KBM-7 (cell line): ENCODE data around the gene DSCAML1.
"Not testable (repeated sequence)": the region's sequence is repeated elsewhere in the genome, so short reads cannot be mapped to it uniquely, and the experiment has no call there.

ENCODE experiments used
- DNase-seq: peaks from one replicate; pipeline ENCODE4 v3.0.0-alpha.2; 2015
- in situ Hi-C: fragments of 300-500 bp; cut with MboI; formaldehyde crosslinking; loops from 2 replicates; pipeline ENCODE4 v1.14.3; 2020; ENCODE audit warnings: low sequenced_read_pairs, low pct_unique_long_range_greater_than_20kb, mixed read lengths

DSCAML1 gene

DNA sequence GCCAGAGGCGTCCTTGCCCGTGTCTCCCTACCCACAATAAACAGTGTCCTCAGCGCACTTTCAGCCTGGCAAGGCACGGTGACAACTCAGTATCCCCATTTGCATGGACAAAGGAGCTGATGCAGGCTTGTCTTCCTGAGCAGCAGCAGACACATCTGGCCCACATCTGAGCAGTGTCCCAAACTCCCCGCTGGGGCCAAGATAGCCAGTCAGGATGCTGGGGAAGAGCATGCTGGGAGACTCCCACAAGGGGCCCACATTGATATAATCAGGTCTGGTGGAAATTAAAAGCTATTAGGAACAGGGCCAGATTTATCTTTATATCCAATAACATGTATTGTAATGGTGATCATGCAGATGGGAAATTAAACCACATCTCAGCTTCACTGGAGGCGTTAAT, 24.7 kb downstream of the DSCAML1 start:
- in situ Hi-C loops = no loop called here
- no peak for DNase-seq

DNA sequence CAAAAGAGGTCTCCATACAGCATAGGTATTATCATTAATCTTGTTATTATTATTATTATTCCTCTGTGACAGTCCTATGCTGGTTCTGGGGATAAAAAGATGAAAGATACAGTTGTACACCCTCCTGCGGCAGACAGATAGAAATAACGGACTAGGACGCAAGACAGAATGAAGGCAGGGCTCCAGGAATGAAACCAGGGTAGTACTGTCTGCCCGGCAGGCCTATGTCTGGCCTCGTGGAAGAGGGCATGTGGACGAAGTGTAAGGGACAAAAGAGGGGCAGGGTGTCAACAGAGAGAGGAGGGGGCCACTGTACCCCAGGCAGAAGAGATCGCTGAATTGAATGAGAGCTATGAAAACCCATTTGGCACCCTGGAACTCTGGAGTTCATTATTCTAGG, 25.2 kb downstream of the DSCAML1 start:
- in situ Hi-C loops = no loop called here
- DNase-seq = no peak

DNA sequence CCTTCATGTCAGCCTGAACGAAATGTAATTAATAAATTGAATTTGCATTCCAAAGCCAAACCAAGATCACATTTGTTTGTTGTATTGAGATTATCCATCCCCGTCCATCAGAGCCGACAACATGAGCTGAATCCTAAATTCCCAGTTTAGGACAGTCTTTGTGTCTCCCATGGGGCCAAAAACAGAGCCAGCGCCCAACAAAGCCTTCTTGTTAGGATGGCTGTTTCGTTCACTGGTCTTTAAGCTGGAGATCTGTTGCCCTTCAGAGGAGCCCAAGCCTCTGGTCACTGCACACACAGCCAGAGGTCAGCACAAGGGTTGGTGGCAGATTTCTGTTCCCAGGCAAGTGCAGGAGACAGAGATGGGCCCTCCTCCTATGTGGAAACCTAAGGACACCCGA, 25.8 kb downstream of the DSCAML1 start:
- no peak for DNase-seq
- in situ Hi-C loops = no loop called here

DNA sequence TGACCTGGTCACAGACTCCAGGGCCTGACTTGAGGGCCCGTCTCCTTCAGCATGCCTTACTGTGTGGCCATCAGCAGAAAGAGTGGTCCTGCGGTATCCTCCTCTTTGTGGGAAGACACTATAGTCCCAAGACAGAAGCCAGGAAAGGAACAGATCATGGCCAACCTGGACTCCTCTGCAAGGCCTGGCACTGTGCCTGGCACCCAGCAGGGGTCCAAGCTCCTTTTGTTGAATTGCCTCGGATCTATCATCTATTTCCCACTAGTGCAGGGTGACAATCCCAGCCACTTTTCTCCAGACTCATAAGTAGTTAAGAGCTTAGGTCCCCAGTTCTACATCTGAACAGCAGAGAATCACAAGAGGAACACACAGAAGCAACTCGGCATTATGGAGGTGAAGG, 27.0 kb downstream of the DSCAML1 start:
- DNase-seq = no peak
- in situ Hi-C loops = no loop called here

DNA sequence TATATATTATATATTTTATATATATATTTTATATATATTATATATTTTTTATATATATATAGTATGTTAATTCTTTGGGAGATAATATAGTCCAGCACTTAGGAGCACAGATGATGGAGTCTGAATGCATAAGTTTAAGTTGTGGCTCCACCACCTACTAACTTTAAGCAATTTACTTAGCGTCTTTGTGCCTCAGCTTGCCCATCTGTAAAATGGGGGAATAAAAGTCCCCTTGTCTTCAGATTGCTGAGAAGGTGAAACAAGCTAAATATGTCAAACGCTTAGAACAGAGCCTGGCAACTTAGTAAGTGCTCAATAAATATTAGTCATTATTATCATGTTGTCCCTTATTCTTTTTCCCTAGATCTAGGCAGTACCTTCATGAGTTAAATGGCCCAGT, 27.5 kb downstream of the DSCAML1 start:
- in situ Hi-C loops = no loop called here
- DNase-seq = peak; percentile 45

DNA sequence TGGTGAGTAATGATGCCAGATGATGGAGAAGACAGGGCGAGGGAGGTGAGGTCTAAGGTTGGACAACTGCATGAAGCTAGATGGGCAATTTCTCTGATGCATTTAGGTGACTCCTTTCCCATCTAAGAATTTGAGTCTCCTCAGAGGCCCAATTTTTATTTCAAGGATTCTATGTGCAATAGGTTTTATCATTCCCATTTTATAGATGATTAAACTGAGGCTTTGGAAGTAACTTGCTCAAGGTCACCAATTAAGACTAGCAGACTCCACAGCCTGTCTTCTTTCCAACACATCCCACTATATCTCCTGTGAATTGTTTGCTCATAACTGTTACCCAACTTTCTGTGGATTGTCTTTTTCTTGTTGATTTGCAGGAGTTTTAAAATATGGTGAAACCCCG, 28.5 kb downstream of the DSCAML1 start:
- in situ Hi-C loops = no loop called here
- DNase-seq = no peak

DNA sequence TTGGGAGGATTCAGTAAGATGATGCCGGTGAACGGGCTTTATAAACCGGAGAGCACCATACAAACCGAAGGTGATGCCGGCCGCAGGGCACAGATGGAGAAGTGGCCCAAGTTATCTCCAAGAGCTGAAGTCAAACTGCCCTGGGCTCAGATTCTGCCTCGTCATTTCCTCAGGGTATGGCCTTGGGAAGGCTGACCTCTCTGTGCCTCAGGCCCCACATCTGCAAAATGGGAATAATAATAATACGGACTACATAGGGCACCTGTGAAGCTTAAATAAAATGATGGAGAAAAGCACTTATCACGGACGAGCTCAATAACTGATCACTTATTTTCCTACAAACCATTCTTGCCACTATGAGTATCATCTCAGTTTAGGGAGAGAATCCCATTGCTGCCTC, 29.9 kb downstream of the DSCAML1 start:
- no peak for DNase-seq
- in situ Hi-C loops = no loop called here

DNA sequence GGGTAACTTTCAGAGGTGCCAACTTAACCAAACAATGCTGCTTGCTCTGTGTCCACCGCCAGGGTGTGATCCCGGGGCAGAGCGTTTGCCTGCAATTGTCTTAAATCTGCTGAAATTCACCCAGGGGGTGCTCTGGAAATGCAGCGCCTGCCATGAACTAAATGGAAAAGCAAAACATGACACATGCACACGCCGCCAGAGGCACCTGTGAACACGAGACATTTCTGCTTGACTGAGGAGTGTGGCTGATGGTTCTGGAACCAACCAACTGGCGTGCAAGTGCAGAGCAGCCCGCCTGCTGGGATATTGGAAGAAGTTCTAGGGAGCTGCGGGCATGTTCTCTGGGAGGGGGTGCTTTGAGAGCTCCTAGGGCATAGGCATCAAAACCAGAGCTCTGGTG, 30.4 kb downstream of the DSCAML1 start:
- in situ Hi-C loops = no loop called here
- DNase-seq = no peak

DNA sequence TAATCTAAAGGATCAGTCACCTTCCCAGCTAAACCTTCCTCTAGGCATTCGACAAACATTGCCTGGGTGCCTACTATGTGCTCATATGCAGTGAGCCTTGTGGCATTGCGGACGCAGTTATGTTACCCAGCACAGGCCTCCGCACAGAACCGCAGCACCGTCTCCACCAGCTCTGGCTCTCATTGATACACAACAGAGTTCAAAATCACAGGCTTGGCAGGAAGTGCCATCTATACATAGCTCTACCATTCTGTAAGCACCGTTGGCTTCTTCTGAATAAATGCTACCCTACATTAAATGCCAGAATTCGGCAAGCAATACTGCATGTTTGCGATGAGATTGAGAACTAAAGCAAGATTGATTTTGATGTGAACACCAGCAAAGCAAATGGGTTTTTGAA, 31.0 kb downstream of the DSCAML1 start:
- DNase-seq = no peak
- in situ Hi-C loops = no loop called here

DNA sequence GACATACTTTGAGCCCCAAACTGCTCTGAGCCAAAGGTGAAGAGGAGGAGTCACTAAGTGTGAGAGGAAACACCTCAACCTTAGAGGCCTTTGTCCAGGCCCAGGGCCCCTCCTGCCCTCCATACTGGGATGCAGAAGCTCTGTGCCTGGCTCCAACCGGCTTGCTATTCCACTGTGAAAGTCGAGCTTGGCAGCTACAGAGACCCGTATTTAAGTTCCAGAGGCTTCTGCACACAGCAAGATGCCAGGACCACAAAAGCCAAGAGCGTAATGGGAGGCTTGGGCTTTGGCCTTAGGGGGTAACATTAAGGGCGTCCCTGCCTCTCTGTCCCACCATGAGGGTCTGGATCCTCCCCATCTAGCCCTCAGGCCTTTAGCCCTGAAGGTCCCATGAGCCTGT, 31.9 kb downstream of the DSCAML1 start:
- DNase-seq = no peak
- in situ Hi-C loops = no loop called here

DNA sequence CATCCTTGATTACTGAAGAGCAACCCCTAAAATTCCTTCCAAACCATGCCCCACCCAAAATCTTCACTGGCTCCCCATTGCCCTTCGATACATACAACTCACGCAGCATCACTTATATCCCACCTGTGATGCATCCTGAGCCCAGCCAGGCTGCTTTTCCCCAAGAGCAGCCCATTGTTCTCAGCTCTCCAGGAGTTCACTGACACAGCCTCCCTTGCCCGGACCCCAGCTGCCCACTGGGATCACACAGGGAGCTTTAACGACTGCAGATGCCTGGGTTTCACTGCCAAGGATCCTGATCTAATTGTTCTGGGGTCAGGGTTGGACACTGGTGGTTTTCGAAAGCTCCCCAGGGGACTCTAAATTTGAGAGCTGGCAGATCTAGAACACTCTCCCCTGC, 33.6 kb downstream of the DSCAML1 start:
- DNase-seq, in situ Hi-C loops: not testable (repeated sequence)

DNA sequence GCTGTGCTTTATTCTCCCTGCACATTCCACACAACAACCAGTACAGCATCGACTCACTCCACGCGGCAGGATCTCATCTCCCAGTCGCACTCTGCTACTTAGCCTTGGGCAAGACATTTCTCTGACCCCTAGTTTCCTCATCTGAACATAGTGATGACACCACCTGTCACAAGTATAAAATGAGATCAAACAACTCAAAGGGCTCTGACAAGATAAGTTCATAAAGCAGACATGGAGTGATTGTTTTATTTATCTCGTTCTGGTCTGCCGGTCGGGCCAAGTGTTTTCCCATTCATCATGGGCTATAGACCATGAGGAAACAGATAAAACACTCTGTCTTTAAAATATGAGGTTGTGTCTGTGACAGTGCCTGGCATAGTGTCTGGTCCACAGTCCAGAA, 35.0 kb downstream of the DSCAML1 start:
- in situ Hi-C loops = no loop called here
- no peak for DNase-seq

DNA sequence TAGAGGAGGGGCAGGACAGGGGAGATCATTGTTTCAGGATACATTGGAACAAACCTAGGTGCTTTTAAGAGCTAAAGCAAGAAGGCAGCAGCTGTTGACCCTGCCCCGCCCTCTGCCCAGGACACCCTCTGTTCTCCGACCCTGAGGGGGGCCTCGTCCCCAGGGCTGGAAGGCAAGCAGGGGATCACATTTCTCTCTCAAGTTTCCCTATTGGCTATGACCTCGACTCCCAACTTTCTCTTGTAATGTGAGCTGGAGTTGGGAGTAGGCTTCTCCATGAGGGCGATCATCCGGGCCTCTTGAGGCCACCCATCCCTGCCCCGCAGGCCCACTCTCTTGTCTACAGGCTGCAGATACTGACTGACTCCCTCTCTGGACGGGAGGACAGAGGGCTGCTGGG, 37.7 kb downstream of the DSCAML1 start:
- in situ Hi-C loops = no loop called here
- DNase-seq = no peak

DNA sequence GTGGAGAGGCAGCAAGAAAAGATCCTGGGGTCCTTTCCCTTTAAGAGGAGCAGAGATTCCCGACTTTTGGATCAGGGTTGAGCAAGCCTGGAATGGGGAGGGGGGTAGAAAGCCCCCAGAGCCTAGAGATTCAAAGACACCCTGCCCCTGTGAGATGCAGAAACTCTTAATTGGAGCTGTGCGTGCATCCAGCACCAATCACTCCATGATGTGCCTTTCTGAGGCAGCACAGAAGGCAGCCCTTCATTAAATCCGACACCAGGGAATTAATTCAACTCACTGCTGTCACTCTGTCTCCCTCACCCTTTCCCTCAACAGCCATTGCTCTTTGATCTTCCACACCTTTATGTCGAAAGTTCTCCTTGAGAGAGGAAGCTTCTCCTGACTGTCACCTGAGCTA, 43.0 kb downstream of the DSCAML1 start:
- DNase-seq = no peak
- in situ Hi-C loops = no loop called here

DNA sequence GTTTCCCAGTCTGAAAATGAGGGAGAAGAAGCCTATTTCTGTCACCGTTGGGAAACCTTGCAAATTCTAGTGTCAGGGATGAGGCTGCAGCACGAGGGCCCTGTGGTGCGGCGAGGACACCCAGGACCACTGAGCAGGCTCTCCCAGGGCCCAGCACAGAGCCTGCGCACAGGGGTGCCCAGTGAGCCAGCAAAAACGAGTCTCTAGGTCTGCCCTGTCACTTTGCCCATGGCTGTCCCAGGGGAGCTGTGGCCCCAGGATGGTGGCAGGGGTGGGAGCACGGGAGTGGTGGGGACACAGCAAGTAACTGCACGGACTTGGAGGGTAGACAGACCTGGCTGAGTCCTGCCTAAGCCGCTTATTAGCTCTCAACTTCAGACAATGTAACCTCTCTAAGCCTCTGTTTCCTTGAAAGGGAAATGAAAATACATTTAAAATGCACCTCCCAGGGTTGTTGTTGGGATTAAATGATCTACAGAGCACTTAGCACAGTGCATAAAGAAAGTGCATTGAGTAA, 44.2 kb downstream of the DSCAML1 start:
- no peak for DNase-seq
- in situ Hi-C loops = no loop called here

DNA sequence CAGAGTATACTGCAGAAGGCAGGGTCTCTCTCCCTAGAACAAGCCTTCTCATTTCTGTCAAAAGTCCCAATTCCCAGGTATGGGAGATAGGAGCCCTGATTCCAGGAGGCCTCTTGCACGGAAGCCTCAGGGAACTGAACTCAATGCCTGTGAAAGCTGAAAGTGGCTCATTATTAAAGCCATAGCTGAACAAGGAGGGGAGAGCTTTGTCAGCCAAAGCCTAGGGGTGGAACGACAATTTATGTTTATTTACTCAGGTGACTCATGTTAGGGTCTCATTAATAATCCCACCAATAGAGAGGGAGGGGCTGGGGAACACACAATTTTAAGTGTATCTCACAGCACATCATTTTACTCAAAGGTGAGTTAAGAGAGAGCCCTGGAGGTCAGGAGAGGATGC, 44.9 kb downstream of the DSCAML1 start:
- DNase-seq = no peak
- in situ Hi-C loops = no loop called here

DNA sequence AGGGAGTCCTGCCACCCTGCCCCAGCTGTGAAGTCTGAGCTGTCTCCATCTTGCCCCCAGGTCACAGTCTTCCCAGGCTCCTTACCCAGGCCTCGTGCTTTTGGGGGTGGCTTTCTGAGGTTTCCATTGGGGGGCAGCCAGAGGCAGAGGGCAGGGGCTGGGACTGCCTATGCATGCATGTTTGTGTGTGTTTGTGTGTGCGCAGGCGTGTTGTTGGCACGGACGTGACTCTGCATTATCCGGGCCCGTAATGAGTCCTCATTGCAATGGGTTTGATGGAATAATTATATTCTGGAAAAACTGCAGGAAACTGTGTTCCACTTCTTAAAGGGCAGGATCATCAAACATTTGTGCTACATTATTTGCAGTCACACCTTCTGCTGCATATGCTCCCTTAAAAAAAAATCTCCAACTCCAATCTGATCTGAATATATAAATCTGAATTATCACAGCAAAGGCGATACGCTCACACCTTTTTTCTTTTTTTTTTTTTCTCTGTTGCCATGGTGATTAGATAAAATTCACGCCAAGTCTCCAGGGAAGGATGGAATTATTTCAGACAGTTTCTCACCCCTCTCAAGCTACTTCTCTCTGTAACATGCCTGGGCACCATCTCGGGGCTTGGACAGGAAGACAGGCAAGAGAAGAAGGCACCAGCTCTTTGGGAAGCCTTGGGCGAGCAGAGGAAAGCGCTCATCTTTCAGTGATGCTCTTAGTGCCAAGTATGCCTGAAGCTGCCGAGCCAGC, 45.9 kb downstream of the DSCAML1 start:
- DNase-seq = no peak
- in situ Hi-C loops = no loop called here

DNA sequence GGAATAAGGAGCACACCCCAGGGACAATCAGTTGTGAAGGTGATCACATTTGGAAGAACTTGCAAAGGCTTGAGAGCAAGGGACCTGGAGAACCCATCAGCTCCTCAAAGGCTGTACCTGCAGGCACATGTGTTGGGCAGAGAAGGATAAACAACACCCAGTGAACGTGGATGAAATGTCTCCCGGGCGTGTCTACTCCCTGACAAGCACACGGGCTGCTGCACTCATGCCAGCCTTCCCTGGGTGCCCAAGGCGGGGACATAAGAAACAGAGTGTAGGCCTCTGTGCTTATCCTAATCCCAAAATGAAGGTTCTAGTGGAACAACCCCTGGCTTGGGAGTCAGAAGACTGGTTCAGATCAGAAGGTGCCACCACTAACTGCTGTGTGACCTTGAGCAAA, 46.7 kb downstream of the DSCAML1 start:
- in situ Hi-C loops = no loop called here
- no peak for DNase-seq

DNA sequence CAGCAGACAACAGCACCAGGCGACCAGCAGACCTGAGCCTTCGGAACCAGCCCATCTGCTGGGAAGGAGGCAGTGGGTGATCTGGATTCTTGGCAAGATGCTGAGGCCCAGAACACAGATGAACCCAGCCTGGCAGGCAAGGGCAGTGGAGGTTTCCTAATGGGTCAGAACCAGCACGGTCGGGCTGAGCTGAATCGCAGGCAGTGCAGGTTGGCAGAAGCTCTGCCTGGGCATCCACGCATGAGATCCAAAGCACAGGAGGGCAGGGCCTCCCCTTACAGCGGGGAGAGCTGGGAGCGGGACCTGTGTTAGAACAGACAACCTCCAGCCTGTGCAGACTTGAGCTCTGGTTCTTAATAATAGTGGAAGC, 47.5 kb downstream of the DSCAML1 start:
- DNase-seq = no peak
- in situ Hi-C loops = no loop called here

DNA sequence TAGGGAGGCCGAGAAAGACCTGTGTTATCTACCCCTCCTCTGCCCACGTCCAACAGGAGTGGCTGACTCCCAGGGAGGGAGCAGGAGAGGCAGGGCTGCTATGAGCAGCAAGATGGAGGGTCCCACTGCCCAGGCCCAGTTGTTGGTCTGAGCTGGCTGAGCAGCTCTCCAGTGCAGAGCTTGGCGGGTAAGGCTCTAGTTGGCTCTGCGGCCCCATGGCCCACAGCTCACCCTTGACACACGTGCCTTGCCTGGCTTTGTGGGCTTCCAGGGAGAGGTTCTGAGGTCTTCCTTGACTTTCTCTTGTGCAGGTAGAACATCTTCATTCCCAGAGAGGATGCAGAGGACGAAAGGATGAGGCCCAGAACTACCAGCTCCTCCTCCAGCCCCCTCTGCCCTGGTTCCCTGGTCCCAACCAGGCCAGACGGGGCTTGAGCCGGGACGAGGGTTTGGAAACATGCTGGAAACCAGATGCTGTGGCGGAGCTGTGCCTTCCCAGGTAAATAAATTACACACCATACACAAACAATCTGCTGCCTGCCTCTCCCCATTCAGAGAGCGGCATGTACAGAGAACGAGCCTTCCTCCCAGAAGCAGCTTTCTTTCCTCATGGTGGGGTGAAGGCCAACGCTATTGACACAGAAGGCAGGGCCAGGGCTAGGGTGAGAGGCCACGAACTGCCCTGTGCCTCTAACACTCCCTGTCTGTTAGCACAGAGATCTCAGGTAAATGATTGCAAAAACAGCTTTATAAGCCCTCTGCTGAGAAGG, 48.1 kb downstream of the DSCAML1 start:
- DNase-seq = no peak
- in situ Hi-C loops = no loop called here

DNA sequence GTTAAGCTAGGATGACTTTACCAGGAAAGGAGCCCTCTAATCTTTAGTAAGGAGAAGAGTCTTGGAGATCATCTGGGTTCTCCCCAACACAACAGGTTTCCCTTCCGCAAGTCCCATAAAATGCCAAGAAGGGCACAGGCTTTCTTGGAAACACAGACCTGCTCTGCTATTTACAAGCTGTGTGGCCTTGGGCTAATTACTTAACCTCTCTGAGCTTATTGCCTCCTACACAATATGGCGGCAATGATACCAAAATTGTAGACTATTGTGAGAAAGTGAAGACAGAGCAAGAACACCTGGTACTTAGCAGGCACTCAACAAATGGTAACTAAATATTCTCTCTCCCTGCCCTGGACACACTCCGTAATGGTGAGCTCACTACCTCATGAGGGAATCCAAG, 49.1 kb downstream of the DSCAML1 start:
- no peak for DNase-seq
- in situ Hi-C loops = no loop called here
